Pancreas (tissue), 10 donors: ENCODE measurements around the gene MSI2. TPM values are rescaled to one million over a fixed set of nuclear protein-coding genes. Genes with fewer than 3 reads are reported as not detected.

Source experiments
- ATAC-seq, 4 donors: fragments of 200-7000 bp; cut with Tn5 transposase; one replicate each; pipeline versions ENCODE4 v1.8.0 to v1.9.1; 2020; ENCODE audit warnings: mild to moderate bottlenecking in 4 of 4, moderate library complexity in 4 of 4
- DNase-seq, 6 donors: peaks; one replicate each; pipeline ENCODE4 v3.0.0-alpha.2; 2020
- FAIRE-seq: peaks from 2 replicates; lab custom pipeline; 2012; peaks lifted over from hg19 to GRCh38; lab: Jason Lieb, UNC
- H3K27ac ChIP-seq, 4 donors: fragments of 200-600 bp; sonication (generic); 1 replicate in 3 of 4; 2 replicates in 1 of 4; pipeline versions ENCODE4 v1.5.0 to v1.8.0; 2020
- H3K27me3 ChIP-seq, 4 donors: fragments of 200-600 bp; one replicate each; pipeline ENCODE4 v1.8.0; 2021
- H3K36me3 ChIP-seq, 3 donors: fragments of 200-600 bp; sonication (generic) in 1 of 3; one replicate each; pipeline versions ENCODE4 v1.5.0 to v1.8.0; 2020 to 2021
- H3K4me1 ChIP-seq, 3 donors: fragments of 200-600 bp; one replicate each; pipeline ENCODE4 v1.8.0; 2021
- H3K4me3 ChIP-seq, 4 donors: fragments of 200-600 bp; sonication (generic) in 2 of 4; one replicate each; pipeline versions ENCODE4 v1.5.0 to v1.8.0; 2020 to 2021
- H3K9me3 ChIP-seq, 4 donors: fragments of 200-600 bp; one replicate each; pipeline ENCODE4 v1.8.0; 2021
- whole genome bisulfite sequencing, 2 donors: extraction: QIAGEN DNeasy Blood & Tissue Kit; methylation state at CpG; one replicate each; pipeline ENCODE4 v1.1.7; 2013; 5-methylcytosine and 5-hydroxymethylcytosine counted together
- intact Hi-C, 3 donors: fragments of 100-400 bp; cut with DNase I; formaldehyde crosslinking; loops; one replicate each; pipeline versions ENCODE4 v1.11.1 to v1.14.2; 2022
- polyA plus RNA-seq, 2 donors: library from polyadenylated mRNA; stranded (reverse); fragments of 200-250 nt; gene quantifications; one replicate each; pipeline ENCODE4 v1.2.3, GENCODE V29; 2013
- total RNA-seq, 6 donors: library from RNA; stranded (reverse); fragmentation: NEBNext Ultra II Directional in 4 of 6; extraction: Animal tissue kit (Norgen Biotek cat#: 25700) in 4 of 6; gene quantifications; one replicate each; pipeline versions ENCODE4 v1.2.1 to v1.2.4, GENCODE V29; 2021 to 2023
- TF ChIP-seq, protein P1 (sequence below), 4 donors: fragments of 200-600 bp; sonication (generic) in 3 of 4; IDR thresholded peaks; one replicate each; pipeline versions ENCODE4 v1.5.0 to v1.8.0; 2021; ENCODE audit warnings: antibody characterized with exemption in 4 of 4
- donor health status: healthy with polysubstance abuse.
- donor health status: DM: no; HTN: no; CAD: no; lungs with moderate emphysema.
- donor health status: DM: no; HTN: no; CAD: no.
- donor health status: control.
- donor health status: control.
- donor health status: Bipolar disorder and iron deficiency.
- donor health status: DM: yes; HTN: yes; CAD: no.
- donor health status: DM: no; HTN: no; CAD: no.
- donor health status: DM: no; HTN: no; CAD: no.
- donor health status: DM: yes; HTN: yes; CAD: no.

MSI2 gene
- total and polyA plus RNA-seq, 8 donors = 10.4 to 48.9 (median 30.1) TPM

DNA sequence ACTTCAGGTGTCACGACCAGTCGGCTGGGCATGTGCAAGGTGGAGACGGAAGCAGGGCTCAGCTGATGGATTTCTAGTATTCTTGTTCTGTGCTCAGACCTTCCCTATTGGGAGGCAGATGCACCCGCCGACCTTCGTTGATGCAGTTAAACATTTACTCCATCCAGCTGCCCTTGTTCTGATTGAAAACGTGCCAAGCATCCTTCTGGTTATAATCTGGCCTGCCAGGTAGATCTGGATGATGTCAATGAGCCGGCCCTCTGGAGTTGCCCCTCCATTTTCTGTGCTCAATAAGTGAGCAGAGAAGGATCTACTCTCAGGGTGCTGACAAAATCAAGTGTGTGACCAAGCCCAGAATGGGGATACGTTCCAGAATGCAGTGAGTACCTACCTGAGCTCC, 450.4 kb downstream of the MSI2 start:
- TF ChIP-seq, protein P1, sequence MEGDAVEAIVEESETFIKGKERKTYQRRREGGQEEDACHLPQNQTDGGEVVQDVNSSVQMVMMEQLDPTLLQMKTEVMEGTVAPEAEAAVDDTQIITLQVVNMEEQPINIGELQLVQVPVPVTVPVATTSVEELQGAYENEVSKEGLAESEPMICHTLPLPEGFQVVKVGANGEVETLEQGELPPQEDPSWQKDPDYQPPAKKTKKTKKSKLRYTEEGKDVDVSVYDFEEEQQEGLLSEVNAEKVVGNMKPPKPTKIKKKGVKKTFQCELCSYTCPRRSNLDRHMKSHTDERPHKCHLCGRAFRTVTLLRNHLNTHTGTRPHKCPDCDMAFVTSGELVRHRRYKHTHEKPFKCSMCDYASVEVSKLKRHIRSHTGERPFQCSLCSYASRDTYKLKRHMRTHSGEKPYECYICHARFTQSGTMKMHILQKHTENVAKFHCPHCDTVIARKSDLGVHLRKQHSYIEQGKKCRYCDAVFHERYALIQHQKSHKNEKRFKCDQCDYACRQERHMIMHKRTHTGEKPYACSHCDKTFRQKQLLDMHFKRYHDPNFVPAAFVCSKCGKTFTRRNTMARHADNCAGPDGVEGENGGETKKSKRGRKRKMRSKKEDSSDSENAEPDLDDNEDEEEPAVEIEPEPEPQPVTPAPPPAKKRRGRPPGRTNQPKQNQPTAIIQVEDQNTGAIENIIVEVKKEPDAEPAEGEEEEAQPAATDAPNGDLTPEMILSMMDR (IDR thresholded peaks at IDR 0.05) = no peak
- WGBS, 2 donors = 32 to 33% methylated on average over 9 of the region's 9 CpGs
- no peak overlapping the region for H3K4me3 ChIP-seq
- H3K27ac ChIP-seq = no peak overlapping the region
- intact Hi-C loops = no loop called here
- no peaks in the 10 kb centered on the region for H3K9me3 ChIP-seq
- FAIRE-seq (no peak), DNase-seq (no peak), ATAC-seq (no peak)
- no peaks in the 10 kb centered on the region for H3K4me1 ChIP-seq
- H3K27me3 ChIP-seq = no peaks in the 10 kb centered on the region
- no peaks in the 10 kb centered on the region for H3K36me3 ChIP-seq

DNA sequence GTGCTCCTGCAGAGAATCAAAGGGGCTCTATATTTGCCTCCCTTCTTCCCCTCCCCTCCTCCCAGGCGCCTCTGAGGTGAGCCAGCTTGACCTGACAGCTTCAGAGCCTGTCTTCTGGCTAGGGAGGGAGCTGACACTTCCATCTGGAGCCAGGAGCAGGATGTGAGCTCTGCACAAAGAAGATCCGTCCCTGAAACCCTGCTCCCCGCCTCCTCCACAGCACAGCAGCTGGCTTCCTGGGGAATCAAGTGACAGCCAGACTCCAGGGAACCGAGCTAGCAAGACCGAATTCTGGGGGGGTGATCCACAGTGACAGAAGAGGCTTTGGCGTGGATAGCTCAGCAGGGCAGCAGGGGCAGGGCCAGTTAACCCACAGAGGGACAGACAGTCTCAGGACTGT, 451.6 kb downstream of the MSI2 start:
- Histone ChIP-seq H3K27ac (no peak overlapping the region), H3K36me3 (no peaks in the 10 kb centered on the region), H3K4me3 (no peak overlapping the region), H3K9me3 (no peaks in the 10 kb centered on the region), H3K27me3 (no peaks in the 10 kb centered on the region), H3K4me1 (no peaks in the 10 kb centered on the region)
- DNase-seq (no peak), FAIRE-seq (no peak), ATAC-seq (no peak)
- intact Hi-C loops = no loop called here
- WGBS, 2 donors = 41 to 53% methylated on average over 6 of the region's 6 CpGs
- TF ChIP-seq, protein P1 (IDR thresholded peaks at IDR 0.05) = no peak

DNA sequence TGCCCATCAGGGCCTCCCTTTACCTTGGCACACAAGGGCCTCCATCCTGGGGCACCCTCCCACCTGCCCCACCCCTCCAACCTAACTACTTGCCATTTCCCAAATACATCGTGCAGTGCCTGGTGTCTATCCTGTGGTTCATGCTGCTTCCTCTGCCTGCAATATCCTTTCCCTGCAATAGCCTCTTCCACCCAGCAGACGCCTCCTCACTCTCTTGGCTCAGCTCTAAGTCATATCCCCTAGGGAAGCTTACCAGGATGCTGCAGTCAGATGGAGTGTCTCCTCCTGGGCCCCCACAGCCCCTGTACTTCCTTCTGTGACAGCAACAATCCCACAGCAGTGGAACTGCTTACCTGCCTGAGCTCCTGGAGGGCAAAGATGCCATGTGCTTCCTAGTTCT, 452.1 kb downstream of the MSI2 start:
- TF ChIP-seq, protein P1 (IDR thresholded peaks at IDR 0.05) = no peak
- no peak for DNase-seq
- intact Hi-C loops = no loop called here

DNA sequence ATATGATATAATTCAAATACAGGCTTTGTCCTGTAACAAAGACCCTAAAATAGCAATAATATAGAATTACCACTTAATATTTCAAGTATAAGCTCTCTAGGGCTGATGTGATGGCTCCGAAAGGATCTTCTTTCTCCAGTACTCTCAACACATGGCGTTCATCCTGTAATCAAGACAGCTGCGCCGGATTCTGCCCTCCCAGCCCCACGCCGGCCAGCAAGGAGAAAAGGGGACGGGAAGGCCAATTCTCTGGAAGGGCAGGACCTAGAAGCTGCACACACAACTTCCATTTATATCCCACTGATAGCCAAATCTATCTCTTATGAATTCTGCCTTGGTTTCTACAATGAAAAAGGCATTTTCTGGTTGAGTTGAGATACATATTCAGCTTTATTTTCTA, 456.8 kb downstream of the MSI2 start:
- 75 to 85% methylated on average over 7 of the region's 7 CpGs for WGBS, 2 donors
- Histone ChIP-seq H3K27me3 (no peaks in the 10 kb centered on the region), H3K9me3 (no peaks in the 10 kb centered on the region), H3K4me1 (no peaks in the 10 kb centered on the region), H3K4me3 (no peak overlapping the region), H3K27ac (no peak overlapping the region), H3K36me3 (no peaks in the 10 kb centered on the region)
- no peak for ATAC-seq
- intact Hi-C loops = no loop called here
- no peak for FAIRE-seq
- DNase-seq = no peak
- TF ChIP-seq, protein P1 (IDR thresholded peaks at IDR 0.05) = no peak

More for the DNA sequence above, 452.1 kb downstream of the MSI2 start:
- no peak overlapping the region for H3K27ac ChIP-seq
- no peak for FAIRE-seq
- 59 to 75% methylated on average over 2 of the region's 2 CpGs for WGBS, 2 donors
- H3K4me1 ChIP-seq = no peaks in the 10 kb centered on the region
- H3K9me3 ChIP-seq = no peaks in the 10 kb centered on the region
- no peaks in the 10 kb centered on the region for H3K27me3 ChIP-seq
- no peaks in the 10 kb centered on the region for H3K36me3 ChIP-seq
- ATAC-seq = no peak
- no peak overlapping the region for H3K4me3 ChIP-seq

DNA sequence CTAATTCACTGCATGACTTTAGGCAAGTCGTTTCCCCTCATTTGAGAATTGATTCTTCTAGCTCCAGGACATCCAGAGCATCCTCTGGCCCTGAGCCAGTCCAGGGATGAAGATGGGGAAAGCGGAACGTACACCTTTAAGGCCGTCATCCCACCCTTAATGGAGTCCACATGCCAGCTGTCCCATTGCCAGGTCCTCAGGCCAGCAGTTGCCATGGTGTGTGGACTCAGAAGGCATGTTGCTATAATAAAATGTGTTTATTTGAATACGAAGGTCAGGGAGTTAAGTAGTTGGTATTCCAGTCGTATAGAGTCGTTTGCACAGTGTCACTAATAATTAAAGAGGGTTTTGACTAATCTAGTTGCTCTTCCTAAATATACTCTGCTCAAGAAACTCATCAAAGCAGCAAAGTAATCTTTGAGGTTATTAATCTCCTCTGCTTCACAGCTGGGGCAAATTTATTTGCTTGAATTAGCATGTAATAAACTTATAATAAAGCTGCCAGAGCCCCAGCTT, 458.4 kb downstream of the MSI2 start:
- no peak overlapping the region for H3K27ac ChIP-seq
- H3K9me3 ChIP-seq = no peaks in the 10 kb centered on the region
- DNase-seq = no peak
- TF ChIP-seq, protein P1 (IDR thresholded peaks at IDR 0.05) = no peak
- H3K27me3 ChIP-seq = no peaks in the 10 kb centered on the region
- no peaks in the 10 kb centered on the region for H3K36me3 ChIP-seq
- ATAC-seq = peak in 2 of 4 donors; percentile 27 to 55
- 21 to 22% methylated on average over 7 of the region's 7 CpGs for WGBS, 2 donors
- no peaks in the 10 kb centered on the region for H3K4me1 ChIP-seq
- H3K4me3 ChIP-seq = no peak overlapping the region
- no peak for FAIRE-seq
- intact Hi-C loops = no loop called here
